ENCODE data around the gene FAM20C.

The FAM20C gene

GRCh38 chr7:231858-232246 lies 39.5 kb downstream of the FAM20C start:
- Histone ChIP-seq H3K9ac (0 out of 2 replicates have a peak overlapping the region, but pooled peaks have one; percentile 5), H3K4me1 (peaks cover 70% of the 10 kb centered on the region), H3K4me3 (no peak overlapping the region), H3K27ac (no peak overlapping the region), H3K4me2 (peak overlapping the region; percentile 77), H3K36me3 (peaks cover 40% of the 10 kb centered on the region), H3K27me3 (no peaks in the 10 kb centered on the region), H3K9me3 (peaks cover 3% of the 10 kb centered on the region; the same call in 1 of the 2 replicates), H4K20me1 (peaks cover 93% of the 10 kb centered on the region)
- no peak for TF ChIP-seq Cebpa-rat (IDR thresholded peaks at IDR 0.05)

GRCh38 chr7:232410-233248 lies 40.3 kb downstream of the FAM20C start:
- Histone ChIP-seq H4K20me1 (peaks cover 85% of the 10 kb centered on the region), H3K9ac (0 out of 2 replicates have a peak overlapping the region, but pooled peaks have one; percentile 5), H3K27me3 (no peaks in the 10 kb centered on the region), H3K27ac (peak overlapping the region; percentile 52; the same call in 1 of the 2 replicates), H3K4me1 (peaks cover 67% of the 10 kb centered on the region), H3K4me3 (no peak overlapping the region), H3K4me2 (peak overlapping the region; percentile 77), H3K9me3 (peaks cover 5% of the 10 kb centered on the region; the same call in 1 of the 2 replicates), H3K36me3 (peaks cover 44% of the 10 kb centered on the region)
- no peak for TF ChIP-seq Cebpa-rat (IDR thresholded peaks at IDR 0.05)

DNA sequence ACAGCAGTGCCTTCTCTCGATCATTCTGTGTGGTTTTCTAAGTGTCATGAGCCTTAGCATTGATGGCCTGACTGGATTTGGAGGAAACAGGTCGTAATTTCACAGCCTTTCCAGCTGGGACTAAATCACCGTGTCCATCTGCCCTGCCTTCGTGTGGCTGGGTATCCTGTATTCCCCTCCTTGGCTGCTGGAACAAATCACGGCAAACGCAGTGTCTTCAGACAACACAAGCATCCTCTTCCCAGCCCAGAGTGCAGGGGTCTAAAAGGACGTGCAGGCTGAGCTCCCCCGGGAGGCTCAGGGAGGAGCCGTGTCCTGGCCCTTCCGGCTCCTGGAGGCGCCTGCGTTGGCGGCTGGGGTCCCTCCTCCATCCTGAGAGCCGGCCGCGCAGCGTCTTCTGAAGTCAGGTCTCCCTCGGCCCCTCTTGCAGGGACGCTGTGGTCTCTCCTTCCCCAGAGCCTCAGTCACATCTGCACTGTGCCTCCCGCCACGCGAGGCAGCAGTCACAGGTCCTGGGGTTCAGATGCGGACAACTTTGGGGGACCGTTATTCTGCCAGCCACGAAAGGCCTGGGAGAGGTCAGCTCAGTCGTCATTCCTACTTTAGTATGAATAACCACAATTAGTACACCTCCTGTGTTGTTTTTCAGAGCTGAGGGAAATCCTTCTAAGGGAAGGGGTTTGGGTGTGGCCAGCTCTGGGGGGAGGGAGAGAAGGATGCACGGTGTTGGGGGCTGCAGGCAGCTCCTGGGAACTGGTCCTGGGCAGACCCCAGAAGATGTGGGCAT lies 41.1 kb downstream of the FAM20C start:
- H3K4me1 ChIP-seq: peaks cover 58% of the 10 kb centered on the region
- H3K27me3 ChIP-seq: no peaks in the 10 kb centered on the region
- peak overlapping the region; percentile 52 for H3K27ac ChIP-seq
- H4K20me1 ChIP-seq: peaks cover 77% of the 10 kb centered on the region
- no peak for TF ChIP-seq Cebpa-rat (IDR thresholded peaks at IDR 0.05)
- H3K4me3 ChIP-seq: no peak overlapping the region
- H3K4me2 ChIP-seq: peak overlapping the region; percentile 77
- peak overlapping the region; percentile 24; the same call in 1 of the 2 replicates for H3K9ac ChIP-seq
- peaks cover 36% of the 10 kb centered on the region for H3K36me3 ChIP-seq
- peaks cover 5% of the 10 kb centered on the region; the same call in 1 of the 2 replicates for H3K9me3 ChIP-seq

- Histone ChIP-seq H3K4me2 (peak overlapping the region; percentile 77), H3K4me3 (no peak overlapping the region)
- no peak for TF ChIP-seq Cebpa-rat (IDR thresholded peaks at IDR 0.05)
Measured at GRCh38 chr7:234051-234707, 41.8 kb downstream of the FAM20C start.

DNA sequence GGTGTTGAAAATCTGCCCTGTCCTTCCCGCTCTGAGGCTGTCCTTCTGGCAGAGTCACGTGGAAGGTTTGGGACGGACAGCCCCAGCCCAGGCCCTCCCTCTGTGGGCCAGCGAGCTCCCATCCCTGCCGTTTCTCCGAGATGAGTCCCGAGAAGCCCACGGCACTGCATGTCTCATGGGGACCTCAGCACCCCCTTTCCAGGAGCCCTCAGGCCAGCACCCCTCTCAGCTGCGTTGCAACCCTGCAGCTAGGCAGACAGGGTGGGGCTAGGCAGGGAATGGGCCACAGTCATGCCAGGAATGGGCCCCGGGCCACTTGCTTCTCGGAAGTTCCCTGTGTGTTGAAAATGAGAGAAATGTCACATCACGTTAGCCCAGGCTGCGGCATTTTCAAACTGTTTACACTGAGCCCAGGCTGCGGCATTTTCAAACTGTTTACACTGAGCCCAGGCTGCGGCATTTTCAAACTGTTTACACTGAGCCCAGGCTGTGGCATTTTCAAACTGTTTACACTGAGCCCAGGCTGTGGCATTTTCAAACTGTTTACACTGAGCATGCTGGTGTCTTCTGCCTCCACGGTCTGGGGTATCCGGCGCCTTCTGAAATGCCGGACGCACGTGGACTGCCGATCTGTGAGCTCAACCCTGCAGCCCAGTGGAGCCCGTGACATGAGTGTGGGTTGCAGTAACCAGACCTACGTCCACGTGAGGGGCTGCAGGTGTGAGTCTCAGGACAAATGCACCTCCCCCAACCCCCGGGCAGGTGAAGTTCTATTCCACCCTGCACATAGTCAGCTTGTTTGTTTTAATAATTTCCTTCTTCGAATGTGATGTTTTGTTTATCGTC lies 42.6 kb downstream of the FAM20C start:
- H3K4me1 ChIP-seq: peaks cover 45% of the 10 kb centered on the region
- peak overlapping the region; percentile 24; the same call in 1 of the 2 replicates for H3K9ac ChIP-seq
- no peak for TF ChIP-seq Cebpa-rat (IDR thresholded peaks at IDR 0.05)
- no peaks in the 10 kb centered on the region for H3K27me3 ChIP-seq
- peaks cover 66% of the 10 kb centered on the region for H4K20me1 ChIP-seq
- H3K4me2 ChIP-seq: no peak overlapping the region
- H3K4me3 ChIP-seq: no peak overlapping the region
- H3K36me3 ChIP-seq: peaks cover 33% of the 10 kb centered on the region
- no peak overlapping the region for H3K27ac ChIP-seq
- H3K9me3 ChIP-seq: peaks cover 5% of the 10 kb centered on the region; the same call in 1 of the 2 replicates

More at GRCh38 chr7:234051-234707, 41.8 kb downstream of the FAM20C start:
- H3K9ac ChIP-seq: peak overlapping the region; percentile 24; the same call in 1 of the 2 replicates
- H4K20me1 ChIP-seq: peaks cover 74% of the 10 kb centered on the region
- peaks cover 5% of the 10 kb centered on the region; the same call in 1 of the 2 replicates for H3K9me3 ChIP-seq
- peak overlapping the region; percentile 52 for H3K27ac ChIP-seq
- peaks cover 33% of the 10 kb centered on the region for H3K36me3 ChIP-seq
- H3K4me1 ChIP-seq: peaks cover 52% of the 10 kb centered on the region
- H3K27me3 ChIP-seq: no peaks in the 10 kb centered on the region

- H3K27me3 ChIP-seq: no peaks in the 10 kb centered on the region
- H4K20me1 ChIP-seq: peaks cover 66% of the 10 kb centered on the region
- H3K4me3 ChIP-seq: no peak overlapping the region
- TF ChIP-seq Cebpa-rat (IDR thresholded peaks at IDR 0.05): no peak
- H3K4me2 ChIP-seq: no peak overlapping the region
- no peak overlapping the region for H3K9ac ChIP-seq
- peaks cover 33% of the 10 kb centered on the region for H3K36me3 ChIP-seq
- H3K9me3 ChIP-seq: peaks cover 5% of the 10 kb centered on the region; the same call in 1 of the 2 replicates
- peaks cover 43% of the 10 kb centered on the region for H3K4me1 ChIP-seq
- H3K27ac ChIP-seq: no peak overlapping the region
Measured at GRCh38 chr7:235576-236395, 43.4 kb downstream of the FAM20C start.

DNA sequence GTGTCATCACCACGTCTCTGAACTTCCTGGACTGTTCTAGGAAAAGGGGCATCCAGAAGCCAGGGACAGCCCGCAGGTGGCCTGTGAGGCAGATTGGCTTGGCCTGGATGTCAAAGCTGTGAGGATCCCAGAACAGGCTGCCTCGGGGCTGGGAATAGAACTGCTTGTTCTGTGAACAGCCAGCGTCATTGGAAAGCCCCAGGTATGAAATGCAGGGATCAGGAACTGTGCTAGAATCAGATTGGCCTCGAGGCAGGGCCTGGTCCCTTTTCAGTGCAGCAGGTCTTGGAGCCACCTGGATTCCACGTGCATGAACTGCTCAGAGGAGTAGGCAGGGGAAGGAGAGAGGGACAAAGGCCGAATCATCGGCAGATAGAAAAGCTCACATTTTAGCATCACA lies 44.6 kb downstream of the FAM20C start:
- no peak overlapping the region for H3K4me3 ChIP-seq
- H3K9me3 ChIP-seq: peaks cover 5% of the 10 kb centered on the region; the same call in 1 of the 2 replicates
- peaks cover 38% of the 10 kb centered on the region for H3K4me1 ChIP-seq

GRCh38 chr7:237385-237784 lies 45.0 kb downstream of the FAM20C start:
- Histone ChIP-seq H3K27ac (no peak overlapping the region), H4K20me1 (peaks cover 66% of the 10 kb centered on the region), H3K4me3 (no peak overlapping the region), H3K4me2 (no peak overlapping the region), H3K36me3 (peaks cover 38% of the 10 kb centered on the region), H3K9me3 (peaks cover 5% of the 10 kb centered on the region; the same call in 1 of the 2 replicates), H3K27me3 (no peaks in the 10 kb centered on the region), H3K4me1 (peaks cover 34% of the 10 kb centered on the region), H3K9ac (no peak overlapping the region)
- TF ChIP-seq Cebpa-rat (IDR thresholded peaks at IDR 0.05): no peak

More for the DNA sequence above, 44.6 kb downstream of the FAM20C start:
- Histone ChIP-seq H3K27me3 (no peaks in the 10 kb centered on the region), H4K20me1 (peaks cover 66% of the 10 kb centered on the region), H3K27ac (no peak overlapping the region), H3K4me2 (no peak overlapping the region), H3K36me3 (peaks cover 37% of the 10 kb centered on the region), H3K9ac (no peak overlapping the region)
- TF ChIP-seq Cebpa-rat (IDR thresholded peaks at IDR 0.05): no peak
